DND-41 (cell line): Measurements from ENCODE around the gene LGR4.
"Not testable (repeated sequence)": the region's sequence is repeated elsewhere in the genome, so short reads cannot be mapped to it uniquely, and the experiment has no call there.

Experiments used
- EZH2 ChIP-seq: IDR thresholded peaks from 3 replicates; pipeline ENCODE4 v1.6.1; 2012; ENCODE audit warnings: borderline replicate concordance, low read depth, mild to moderate bottlenecking, moderate library complexity, low read length, inconsistent platforms; ENCODE audit not compliant: severe bottlenecking
- TF ChIP-seq, protein P1 (sequence below): IDR thresholded peaks from 2 replicates; pipeline ENCODE4 v1.5.1; 2012; ENCODE audit warnings: borderline replicate concordance, low read length, moderate library complexity, mild to moderate bottlenecking; ENCODE audit not compliant: poor library complexity, severe bottlenecking; ENCODE audit errors: extremely low read depth

- TF ChIP-seq, protein P1, sequence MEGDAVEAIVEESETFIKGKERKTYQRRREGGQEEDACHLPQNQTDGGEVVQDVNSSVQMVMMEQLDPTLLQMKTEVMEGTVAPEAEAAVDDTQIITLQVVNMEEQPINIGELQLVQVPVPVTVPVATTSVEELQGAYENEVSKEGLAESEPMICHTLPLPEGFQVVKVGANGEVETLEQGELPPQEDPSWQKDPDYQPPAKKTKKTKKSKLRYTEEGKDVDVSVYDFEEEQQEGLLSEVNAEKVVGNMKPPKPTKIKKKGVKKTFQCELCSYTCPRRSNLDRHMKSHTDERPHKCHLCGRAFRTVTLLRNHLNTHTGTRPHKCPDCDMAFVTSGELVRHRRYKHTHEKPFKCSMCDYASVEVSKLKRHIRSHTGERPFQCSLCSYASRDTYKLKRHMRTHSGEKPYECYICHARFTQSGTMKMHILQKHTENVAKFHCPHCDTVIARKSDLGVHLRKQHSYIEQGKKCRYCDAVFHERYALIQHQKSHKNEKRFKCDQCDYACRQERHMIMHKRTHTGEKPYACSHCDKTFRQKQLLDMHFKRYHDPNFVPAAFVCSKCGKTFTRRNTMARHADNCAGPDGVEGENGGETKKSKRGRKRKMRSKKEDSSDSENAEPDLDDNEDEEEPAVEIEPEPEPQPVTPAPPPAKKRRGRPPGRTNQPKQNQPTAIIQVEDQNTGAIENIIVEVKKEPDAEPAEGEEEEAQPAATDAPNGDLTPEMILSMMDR: not testable (repeated sequence)
- not testable (repeated sequence) for TF ChIP-seq EZH2
Observed at GRCh38 chr11:27334764-27335163, 137.8 kb downstream of the LGR4 start.
